ENCODE data around the gene KLK7.
"Not testable (repeated sequence)": the region's sequence is repeated elsewhere in the genome, so short reads cannot be mapped to it uniquely, and the experiment has no call there.

Gene KLK7

DNA sequence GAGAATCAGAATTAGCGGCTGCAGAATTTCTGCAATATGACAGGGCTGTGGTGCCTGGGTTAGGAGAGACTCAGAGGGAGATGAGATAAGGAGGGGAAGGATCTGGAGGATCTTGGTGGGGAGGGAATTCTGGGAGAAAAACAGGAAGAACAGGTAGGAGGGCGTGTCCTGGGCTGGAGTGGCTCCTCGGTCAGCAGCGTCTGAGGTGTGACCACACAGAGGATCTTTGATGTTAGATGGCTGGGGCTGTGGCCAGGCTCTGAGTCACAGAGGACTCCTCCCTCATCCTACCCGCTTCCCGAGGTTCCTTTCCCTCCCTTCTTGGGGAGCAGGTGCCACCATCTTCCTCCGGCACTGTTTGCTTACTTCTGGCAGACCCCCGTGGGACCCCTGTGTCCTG, 8.0 kb downstream of the KLK7 start:
- DNase-seq (ENCODE audit: low read depth), result no peak

DNA sequence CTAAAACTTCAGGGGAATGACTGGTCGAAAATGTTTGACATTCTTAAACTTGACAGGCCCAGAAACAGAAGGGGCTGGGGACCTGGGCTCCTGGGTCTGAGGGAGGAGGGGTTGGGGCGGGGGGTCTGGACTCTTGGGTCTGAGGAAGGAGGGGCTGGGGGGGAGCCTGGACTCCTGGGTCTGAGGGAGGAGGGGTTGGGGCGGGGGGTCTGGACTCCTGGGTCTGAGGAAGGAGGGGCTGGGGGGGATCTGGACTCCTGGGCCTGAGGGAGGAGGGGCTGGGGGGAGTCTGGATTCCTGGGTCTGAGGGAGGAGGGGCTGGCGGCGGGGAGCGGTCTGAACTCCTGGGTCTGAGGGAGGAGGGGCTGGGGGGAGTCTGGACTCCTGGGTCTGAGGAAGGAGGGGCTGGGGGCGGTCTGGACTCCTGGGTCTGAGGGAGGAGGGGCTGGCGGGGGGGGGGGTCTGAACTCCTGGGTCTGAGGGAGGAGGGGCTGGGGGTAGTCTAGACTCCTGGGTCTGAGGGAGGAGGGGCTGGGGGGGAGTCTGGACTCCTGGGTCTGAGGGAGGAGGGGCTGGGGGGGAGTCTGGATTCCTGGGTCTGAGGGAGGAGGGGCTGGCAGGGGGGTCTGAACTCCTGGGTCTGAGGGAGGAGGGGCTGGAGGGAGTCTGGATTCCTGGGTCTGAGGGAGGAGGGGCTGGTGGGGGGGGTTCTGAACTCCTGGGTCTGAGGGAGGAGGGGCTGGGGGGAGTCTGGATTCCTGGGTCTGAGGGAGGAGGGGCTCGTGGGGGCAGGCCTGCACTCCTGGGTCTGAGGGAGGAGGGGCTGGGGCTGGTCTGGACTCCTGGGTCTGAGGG, 8.8 kb downstream of the KLK7 start:
- DNase-seq (ENCODE audit: low read depth), result no peak

GRCh38 chr19:50972795-50973376, 10.8 kb downstream of the KLK7 start:
- DNase-seq (ENCODE audit: low read depth), result no peak

DNA sequence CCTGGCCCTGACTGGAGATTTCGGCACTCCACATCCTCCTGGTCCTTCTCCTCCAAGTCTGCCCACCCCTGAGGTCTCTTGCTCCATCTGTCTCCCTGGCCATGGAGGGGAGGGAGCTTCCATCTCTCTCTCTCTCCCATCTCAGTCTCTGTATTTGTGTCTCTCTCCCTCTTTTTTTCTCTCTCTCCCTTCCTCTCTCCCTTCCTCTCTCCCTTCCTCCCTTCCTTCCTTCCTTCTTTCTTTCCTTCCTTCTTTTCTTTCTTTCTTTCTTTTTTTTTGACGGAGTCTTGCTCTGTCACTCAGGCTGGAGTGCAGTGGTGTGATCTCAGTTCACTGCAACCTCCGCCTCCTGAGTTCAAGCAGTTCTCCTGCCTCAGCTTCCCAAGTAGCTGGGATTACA, 13.9 kb downstream of the KLK7 start:
- DNase-seq (ENCODE audit: low read depth), result not testable (repeated sequence)

GRCh38 chr19:50969413-50969760, 14.3 kb downstream of the KLK7 start, which contains the start of gene KLK6:
KLK6 (minus strand) TSS chr19:50969591; CDS start chr19:50968104, 1,487 bp downstream.
- DNase-seq (ENCODE audit: low read depth), result no peak

- DNase-seq (ENCODE audit: low read depth), result no peak
These were observed 14.9 kb downstream of the KLK7 start for GRCh38 chr19:50968716-50969412.

DNA sequence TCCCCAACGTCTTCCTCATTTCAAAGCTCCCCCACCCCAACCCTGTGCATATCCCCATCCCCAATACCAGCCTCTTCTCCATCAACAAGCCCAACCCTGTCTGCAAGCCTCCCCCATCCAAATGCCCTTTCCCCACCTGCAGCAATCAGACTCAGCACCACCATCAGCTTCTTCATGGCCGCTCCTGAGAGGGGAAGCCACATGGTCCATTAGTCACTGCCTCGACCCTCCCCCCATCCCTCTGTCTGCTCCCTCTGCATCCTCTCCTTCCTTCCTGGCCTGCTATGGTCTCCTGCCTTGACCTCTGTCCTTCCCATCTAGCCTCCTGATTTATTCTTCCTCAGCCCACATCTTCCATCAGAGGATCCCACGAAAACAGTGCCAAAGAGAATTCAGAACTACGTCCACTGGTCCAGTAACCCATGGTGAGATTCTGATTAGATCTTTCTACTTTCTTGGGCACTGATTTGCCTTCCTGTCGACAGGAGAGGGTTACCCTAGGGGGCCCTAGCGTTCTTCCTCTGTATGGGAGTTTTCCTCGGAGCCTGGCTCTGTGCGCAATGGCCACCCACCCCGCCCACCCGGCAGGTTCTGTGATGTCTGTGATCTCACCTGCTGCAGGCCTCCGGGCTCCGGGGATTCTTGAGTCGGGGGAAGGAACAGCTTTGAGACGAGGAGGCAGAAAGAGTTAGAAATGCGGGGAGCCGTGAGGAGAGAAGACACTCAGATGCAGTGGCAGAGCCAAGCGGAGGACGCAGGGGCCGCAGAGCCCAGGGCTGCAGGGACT, 15.6 kb downstream of the KLK7 start:
- DNase-seq (ENCODE audit: low read depth), result no peak

- no peak for DNase-seq (ENCODE audit: low read depth)
These were observed 19.5 kb downstream of the KLK7 start for GRCh38 chr19:50964266-50964665.

GRCh38 chr19:50963381-50963780, 20.3 kb downstream of the KLK7 start:
- DNase-seq (ENCODE audit: low read depth), result no peak

GRCh38 chr19:50962245-50962644, 21.5 kb downstream of the KLK7 start:
- no peak for DNase-seq (ENCODE audit: low read depth)

DNA sequence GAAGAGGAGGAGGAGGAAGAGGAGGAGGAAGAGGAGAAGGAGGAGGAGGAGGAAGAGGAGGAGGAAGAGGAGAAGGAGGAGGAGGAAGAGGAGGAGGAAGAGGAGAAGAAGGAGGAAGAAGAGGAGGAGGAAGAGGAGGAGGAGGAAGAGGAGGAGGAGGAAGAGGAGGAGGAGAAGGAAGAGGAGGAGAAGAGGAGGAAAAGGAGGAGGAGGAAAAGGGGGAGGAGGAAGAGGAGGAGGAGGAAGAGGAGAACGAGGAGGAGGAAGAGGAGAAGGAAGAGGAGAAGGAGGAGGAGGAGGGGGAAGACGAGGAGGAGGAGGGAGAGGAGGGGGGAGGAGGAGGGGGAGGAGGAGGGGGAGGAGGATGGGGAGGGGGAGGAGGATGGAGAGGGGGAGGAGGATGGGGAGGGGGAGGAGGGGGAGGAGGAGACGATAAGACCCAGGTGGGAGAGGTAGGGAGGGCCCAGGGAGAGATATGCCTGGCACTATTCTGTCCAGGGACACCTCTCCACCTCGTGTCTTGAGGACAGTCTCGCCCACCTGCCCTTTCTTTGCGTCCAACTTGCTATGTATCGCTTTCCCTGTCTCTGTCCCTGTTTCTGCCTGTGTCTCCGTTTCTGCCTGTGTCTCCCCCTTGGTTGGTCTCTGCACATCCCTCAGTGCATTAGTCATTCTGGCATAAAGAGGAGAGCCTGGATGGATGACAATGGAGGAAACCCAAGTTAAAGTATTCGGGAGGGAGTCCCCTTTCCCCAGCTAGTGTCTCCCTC, 23.8 kb downstream of the KLK7 start:
- no peak for DNase-seq (ENCODE audit: low read depth)

DNA sequence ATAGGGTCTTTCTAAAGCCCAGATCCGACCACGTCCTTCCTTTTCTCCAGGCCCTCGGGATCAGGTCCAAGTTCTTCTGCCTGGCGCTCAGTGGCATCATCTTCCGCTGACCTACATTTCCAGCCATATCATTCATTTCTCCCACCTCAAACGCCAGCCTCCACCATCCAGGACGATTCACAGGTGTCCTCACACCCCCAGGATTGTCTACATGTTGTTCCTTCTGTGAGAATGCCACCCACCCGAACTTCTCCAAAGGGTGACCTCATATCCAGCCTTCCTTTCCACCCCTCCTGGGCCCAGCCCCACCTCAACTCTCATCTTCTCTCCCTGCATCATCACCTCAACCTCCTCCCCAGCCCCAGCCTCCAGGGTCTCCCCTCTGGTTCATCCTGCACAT, 26.1 kb downstream of the KLK7 start:
- no peak for DNase-seq (ENCODE audit: low read depth)

- no peak for DNase-seq (ENCODE audit: low read depth)
These were observed 30.8 kb downstream of the KLK7 start, which contains the start of gene KLK5 for GRCh38 chr19:50952910-50953309. KLK5 (minus strand) TSS chr19:50953038; CDS start chr19:50952657, 381 bp downstream.

GRCh38 chr19:50949861-50950260, 33.9 kb downstream of the KLK7 start:
- no peak for DNase-seq (ENCODE audit: low read depth)

GRCh38 chr19:50947123-50947522, 36.6 kb downstream of the KLK7 start:
- no peak for DNase-seq (ENCODE audit: low read depth)

DNA sequence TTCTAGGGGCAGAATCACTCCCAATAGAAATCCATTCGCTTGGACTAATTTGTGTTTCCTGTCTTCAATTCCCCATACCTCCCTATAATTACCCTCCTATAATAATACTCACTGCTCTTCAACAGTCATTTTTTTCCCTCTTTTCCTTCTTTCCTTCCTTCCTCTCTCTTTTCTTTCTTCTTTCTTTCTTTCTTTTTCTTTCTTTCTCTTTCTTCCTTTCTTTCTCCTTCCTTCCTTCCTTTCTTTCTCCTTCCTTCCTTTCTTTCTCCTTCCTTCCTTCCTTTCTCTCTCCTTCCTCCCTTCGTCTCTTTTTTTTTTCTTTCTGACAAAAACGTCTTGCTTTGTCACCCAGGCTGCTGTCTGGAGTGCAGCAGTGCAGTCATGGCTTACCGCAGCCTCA, 38.9 kb downstream of the KLK7 start:
- DNase-seq (ENCODE audit: low read depth), result no peak

DNA sequence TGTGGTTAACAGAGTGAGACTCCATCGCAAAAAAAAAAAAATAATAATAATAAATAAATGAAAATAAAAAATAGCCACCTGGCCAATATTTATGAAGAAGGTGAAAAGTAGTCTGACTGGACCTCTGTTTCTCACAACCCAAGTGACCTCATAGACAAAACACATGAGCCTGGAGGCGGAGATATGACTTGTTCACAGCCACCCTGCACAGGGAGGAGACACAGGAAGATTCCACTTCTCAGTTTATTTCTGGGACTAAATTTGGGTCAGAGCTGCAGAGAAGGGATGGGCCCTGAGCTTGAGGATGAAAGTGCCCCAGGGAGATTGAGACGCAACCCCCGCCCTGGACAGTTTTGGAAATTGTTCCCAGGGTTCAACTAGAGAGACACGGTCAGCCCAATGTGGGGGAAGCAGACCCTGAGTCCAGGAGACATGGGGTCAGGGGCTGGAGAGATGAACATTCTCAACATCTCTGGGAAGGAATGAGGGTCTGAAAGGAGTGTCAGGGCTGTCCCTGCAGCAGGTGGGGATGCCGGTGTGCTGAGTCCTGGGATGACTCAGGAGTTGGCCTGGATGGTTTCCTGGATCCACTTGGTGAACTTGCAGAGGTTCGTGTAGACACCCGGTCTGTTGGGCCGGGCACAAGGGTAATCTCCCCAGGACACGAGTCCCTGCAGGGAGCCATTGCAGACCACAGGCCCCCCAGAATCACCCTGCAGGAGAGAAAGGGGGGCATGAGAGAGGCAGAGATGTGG, 40.5 kb downstream of the KLK7 start:
- no peak for DNase-seq (ENCODE audit: low read depth)

DNA sequence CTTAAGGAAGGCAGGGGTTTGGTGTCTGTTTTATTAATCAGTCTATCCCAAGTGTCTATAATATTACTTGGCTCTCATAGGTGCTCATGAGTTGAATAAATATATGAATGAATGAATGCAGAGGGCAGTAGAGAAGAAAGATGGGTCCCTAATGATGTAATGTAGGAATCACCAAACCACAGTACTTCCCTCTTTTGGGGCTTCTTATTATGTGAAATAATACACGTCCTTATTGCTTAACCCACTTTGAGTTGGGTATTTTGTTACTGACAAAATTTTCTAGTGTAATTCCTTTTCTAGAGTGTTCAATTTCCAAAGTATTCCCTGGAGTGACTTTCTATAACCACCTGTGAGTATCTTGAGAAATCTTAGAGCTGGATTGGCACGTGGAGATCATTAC, 44.1 kb downstream of the KLK7 start:
- DNase-seq (ENCODE audit: low read depth), result no peak

DNA sequence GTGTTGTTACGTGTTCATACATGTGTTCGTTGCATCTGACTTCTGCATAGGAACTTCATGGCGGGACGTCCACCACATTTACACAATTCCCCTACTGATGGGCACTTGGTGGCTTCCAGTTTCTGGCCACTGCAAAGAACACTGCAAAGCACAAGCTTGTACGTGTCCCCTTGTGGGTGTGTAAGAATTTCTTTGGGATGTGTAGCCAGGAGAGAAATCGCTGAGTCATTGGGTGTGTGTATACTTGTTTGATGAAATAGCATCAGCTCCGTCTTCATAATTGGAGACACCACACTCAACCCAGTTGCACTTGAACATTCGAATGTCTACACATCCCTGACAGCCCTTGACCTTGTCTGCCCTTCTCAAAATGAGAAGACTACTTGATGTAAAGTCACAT, 50.1 kb downstream of the KLK7 start:
- DNase-seq (ENCODE audit: low read depth), result no peak

DNA sequence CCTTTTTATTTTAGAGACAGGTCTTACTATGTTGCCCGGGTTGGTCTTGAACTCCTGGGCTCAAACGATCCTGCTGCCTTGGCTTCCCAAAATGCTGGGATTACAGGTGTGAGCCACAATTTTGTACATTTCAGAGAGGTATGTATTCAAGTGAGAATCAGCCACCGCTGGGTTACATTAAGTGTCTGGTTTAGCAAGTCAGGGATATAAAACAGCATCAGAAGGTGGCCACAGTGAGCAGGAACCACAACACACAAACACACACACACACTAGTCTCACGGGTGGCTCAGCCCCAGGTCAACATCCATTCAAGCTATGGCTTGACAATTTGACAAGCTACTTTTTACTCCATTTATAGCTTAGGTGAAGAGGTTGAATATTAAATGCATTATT, 51.0 kb downstream of the KLK7 start:
- DNase-seq (ENCODE audit: low read depth), result no peak

Data from HS-27A (cell line).